B cell (primary cell): ENCODE measurements around the gene SAMD5. TPM values are rescaled to one million over a fixed set of nuclear protein-coding genes. Genes with fewer than 3 reads are reported as not detected.

Source experiments
- ATAC-seq: fragments of 200-7000 bp; cut with Tn5 transposase; one replicate; pipeline ENCODE4 v1.10.0; 2021; ENCODE audit warnings: low read depth, mild to moderate bottlenecking, moderate number of reproducible peaks, moderate library complexity
- CTCF ChIA-PET: fragments of 350-600 bp; sonication (Branson Sonifier 250); formaldehyde crosslinking; loops from one replicate; lab custom pipeline; 2021; ENCODE audit warnings: antibody characterized with exemption, inconsistent platforms; lab: Charles Lee
- POLR2A ChIA-PET: fragments of 350-600 bp; sonication (Branson Sonifier 250); formaldehyde crosslinking; loops from one replicate; lab custom pipeline; 2021; ENCODE audit warnings: antibody characterized with exemption; lab: Charles Lee
- DNase-seq: peaks from one replicate; pipeline ENCODE4 v3.0.0; 2013
- H2AFZ ChIP-seq: 2 replicates; pipeline ENCODE4 v1.6.1; 2012; ENCODE audit warnings: mild to moderate bottlenecking, low read depth, low read length; ENCODE audit not compliant: insufficient read depth, poor library complexity, severe bottlenecking
- H3K27ac ChIP-seq, 2 donors: 1 replicate in 1 of 2; 2 replicates in 1 of 2; pipeline ENCODE4 v1.5.1; 2012 to 2013; ENCODE audit warnings: low read length in 2 of 2, mild to moderate bottlenecking in 2 of 2, moderate library complexity in 1 of 2
- H3K27me3 ChIP-seq, 4 experiments: fragments of 200-600 bp in 1 of 4; sonication (generic) in 1 of 4; replicated peaks in 1 of 4; 1 replicate in 2 of 4; 2 replicates in 2 of 4; pipeline versions ENCODE4 v1.6.1 to v1.7.0; 2013 to 2016; ENCODE audit warnings: low read length in 3 of 4, mild to moderate bottlenecking in 2 of 4, mixed read lengths in 1 of 4, moderate library complexity in 1 of 4; ENCODE audit not compliant: insufficient read depth in 4 of 4, control insufficient read depth in 3 of 4; ENCODE audit errors: control extremely low read depth in 1 of 4
- H3K36me3 ChIP-seq, 2 experiments: replicated peaks in 1 of 2; 1 replicate in 1 of 2; 2 replicates in 1 of 2; pipeline versions ENCODE4 v1.6.1 to v1.7.1; 2013; ENCODE audit warnings: low read length in 1 of 2; ENCODE audit not compliant: insufficient read depth in 2 of 2, control insufficient read depth in 1 of 2; ENCODE audit errors: control extremely low read depth in 1 of 2, extremely low read depth in 1 of 2
- H3K4me1 ChIP-seq, 2 donors: fragments of 200-600 bp in 1 of 2; sonication (generic) in 1 of 2; 1 replicate in 1 of 2; 2 replicates in 1 of 2; pipeline versions ENCODE4 v1.5.1 to v1.6.1; 2013 to 2017; ENCODE audit warnings: low read length in 2 of 2; ENCODE audit not compliant: control insufficient read depth in 2 of 2, insufficient read depth in 2 of 2
- H3K4me2 ChIP-seq: replicated peaks from 2 replicates; pipeline ENCODE3; 2012; ENCODE audit warnings: mild to moderate bottlenecking, low read depth, low read length; ENCODE audit not compliant: poor library complexity, severe bottlenecking
- H3K4me3 ChIP-seq, 5 experiments: fragments of 200-600 bp in 1 of 5; sonication (generic) in 1 of 5; 1 replicate in 3 of 5; 2 replicates in 2 of 5; pipeline versions ENCODE4 v1.5.1 to v1.7.0; 2011 to 2016; ENCODE audit warnings: low read length in 4 of 5, mild to moderate bottlenecking in 4 of 5, low read depth in 2 of 5, control low read depth in 1 of 5, moderate library complexity in 1 of 5; ENCODE audit not compliant: insufficient read depth in 1 of 5; ENCODE audit errors: control extremely low read depth in 1 of 5, extremely low read depth in 1 of 5
- H3K79me2 ChIP-seq: fragments of 200-600 bp; sonication (generic); one replicate; pipeline ENCODE4 v1.6.0; 2016; ENCODE audit warnings: low read length; ENCODE audit not compliant: control insufficient read depth, insufficient read depth
- H3K9ac ChIP-seq: fragments of 200-600 bp; sonication (generic); 2 replicates; pipeline ENCODE4 v1.6.1; 2017; ENCODE audit warnings: mild to moderate bottlenecking, low read length, moderate library complexity
- H3K9me3 ChIP-seq, 3 donors: one replicate each; pipeline versions ENCODE4 v1.6.1 to v1.7.1; 2013; ENCODE audit warnings: low read length in 2 of 3; ENCODE audit not compliant: control insufficient read depth in 2 of 3, insufficient read depth in 1 of 3; ENCODE audit errors: control extremely low read depth in 1 of 3
- H4K20me1 ChIP-seq: 2 replicates; pipeline ENCODE4 v1.6.0; 2012; ENCODE audit warnings: mild to moderate bottlenecking, low read length; ENCODE audit not compliant: insufficient read depth, control insufficient read depth, poor library complexity, severe bottlenecking
- H3K27ac Mint-ChIP-seq: one replicate; pipeline ENCODE4 v1.8.0; 2021; ENCODE audit warnings: mixed read lengths
- H3K27me3 Mint-ChIP-seq: one replicate; pipeline ENCODE4 v1.8.0; 2021; ENCODE audit warnings: mixed read lengths
- H3K4me1 Mint-ChIP-seq: one replicate; pipeline ENCODE4 v1.8.0; 2021; ENCODE audit warnings: mixed read lengths
- H3K4me3 Mint-ChIP-seq: one replicate; pipeline ENCODE4 v1.8.0; 2021; ENCODE audit warnings: mixed read lengths
- H3K9me3 Mint-ChIP-seq: one replicate; pipeline ENCODE4 v1.8.0; 2022; ENCODE audit warnings: mixed read lengths; ENCODE audit not compliant: insufficient read depth
- EZH2 ChIP-seq: IDR thresholded peaks from 2 replicates; pipeline ENCODE4 v1.6.1; 2012; ENCODE audit warnings: borderline replicate concordance, low read depth, mild to moderate bottlenecking, moderate library complexity, low read length; ENCODE audit not compliant: insufficient read depth, poor library complexity, severe bottlenecking
- WGBS: methylation state at CpG from one replicate; pipeline ENCODE4 v1.1.5; 2013; ENCODE audit warnings: missing lambda C conversion rate; ENCODE audit not compliant: insufficient coverage; 5-methylcytosine and 5-hydroxymethylcytosine counted together
- intact Hi-C: fragments of 100-400 bp; cut with micrococcal nuclease; formaldehyde crosslinking; loops from one replicate; pipeline ENCODE4 v1.10.0; 2022
- polyA plus RNA-seq: library from polyadenylated mRNA; depleted of rRNA; stranded (reverse); fragments of >200 nt; gene quantifications from 2 replicates; pipeline ENCODE4 v1.2.3, GENCODE V29; 2012
- total RNA-seq, 2 donors: library from RNA; stranded (reverse); fragments of 120-200 nt in 1 of 2; gene quantifications; 1 replicate in 1 of 2; 2 replicates in 1 of 2; pipeline versions ENCODE4 v1.2.3 to v1.2.4, GENCODE V29; 2013 to 2022
- TF ChIP-seq, protein P1 (sequence below): fragments of 200-600 bp; IDR thresholded peaks from one replicate; pipeline ENCODE4 v1.8.0; 2022; ENCODE audit warnings: antibody characterized with exemption, mild to moderate bottlenecking

SAMD5 gene
- total and polyA plus RNA-seq, 2 donors (not counting 1 experiment from before 2014, with no cell fraction given) = not detected

- ChIA-PET POLR2A (no interaction called here), CTCF (no interaction called here)
- no peaks in the 10 kb centered on the region for H3K4me1 Mint-ChIP-seq
- H3K9me3 ChIP-seq = no peaks in the 10 kb centered on the region
- ATAC-seq (no peak), DNase-seq (no peak)
- no peak overlapping the region for H3K4me3 Mint-ChIP-seq
- no peaks in the 10 kb centered on the region for H3K27me3 ChIP-seq
- no peak overlapping the region for H3K27ac Mint-ChIP-seq
- no peak overlapping the region for H3K4me2 ChIP-seq
- no peak overlapping the region for H3K4me3 ChIP-seq
- H2AFZ ChIP-seq = no peak overlapping the region
- H3K9me3 Mint-ChIP-seq = no peaks in the 10 kb centered on the region
- no peaks in the 10 kb centered on the region for H3K36me3 ChIP-seq
- no peak overlapping the region for H3K27ac ChIP-seq
- H3K79me2 ChIP-seq = no peaks in the 10 kb centered on the region
- no peaks in the 10 kb centered on the region for H3K4me1 ChIP-seq
- WGBS = 92% methylated on average over 5 of the region's 7 CpGs
- no peaks in the 10 kb centered on the region for H4K20me1 ChIP-seq
- TF ChIP-seq, protein P1, sequence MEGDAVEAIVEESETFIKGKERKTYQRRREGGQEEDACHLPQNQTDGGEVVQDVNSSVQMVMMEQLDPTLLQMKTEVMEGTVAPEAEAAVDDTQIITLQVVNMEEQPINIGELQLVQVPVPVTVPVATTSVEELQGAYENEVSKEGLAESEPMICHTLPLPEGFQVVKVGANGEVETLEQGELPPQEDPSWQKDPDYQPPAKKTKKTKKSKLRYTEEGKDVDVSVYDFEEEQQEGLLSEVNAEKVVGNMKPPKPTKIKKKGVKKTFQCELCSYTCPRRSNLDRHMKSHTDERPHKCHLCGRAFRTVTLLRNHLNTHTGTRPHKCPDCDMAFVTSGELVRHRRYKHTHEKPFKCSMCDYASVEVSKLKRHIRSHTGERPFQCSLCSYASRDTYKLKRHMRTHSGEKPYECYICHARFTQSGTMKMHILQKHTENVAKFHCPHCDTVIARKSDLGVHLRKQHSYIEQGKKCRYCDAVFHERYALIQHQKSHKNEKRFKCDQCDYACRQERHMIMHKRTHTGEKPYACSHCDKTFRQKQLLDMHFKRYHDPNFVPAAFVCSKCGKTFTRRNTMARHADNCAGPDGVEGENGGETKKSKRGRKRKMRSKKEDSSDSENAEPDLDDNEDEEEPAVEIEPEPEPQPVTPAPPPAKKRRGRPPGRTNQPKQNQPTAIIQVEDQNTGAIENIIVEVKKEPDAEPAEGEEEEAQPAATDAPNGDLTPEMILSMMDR = no peak
- TF ChIP-seq EZH2 = no peak
- intact Hi-C loops = no loop called here
- no peaks in the 10 kb centered on the region for H3K27me3 Mint-ChIP-seq
- no peak overlapping the region for H3K9ac ChIP-seq
Observed at GRCh38 chr6:147559006-147559405, 50.5 kb downstream of the SAMD5 start.

DNA sequence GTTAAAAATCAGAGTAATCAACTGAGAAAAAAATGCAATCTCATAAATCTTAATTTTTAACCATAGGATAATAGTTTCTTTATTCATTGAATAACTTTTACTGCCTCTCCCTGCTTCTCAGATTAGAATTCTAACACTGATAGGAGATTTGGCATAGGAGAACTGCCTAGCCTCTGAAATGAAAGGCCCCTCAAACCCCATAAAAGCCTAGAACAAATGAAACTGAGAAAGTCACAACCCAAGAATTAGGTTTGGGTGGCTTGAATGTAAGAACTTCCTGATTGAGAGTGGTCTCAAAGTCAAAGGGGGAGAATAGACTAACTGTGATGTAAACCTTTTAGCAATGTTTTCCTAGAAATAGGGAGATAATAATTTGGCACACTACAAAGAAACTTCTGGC, 52.2 kb downstream of the SAMD5 start:
- no peak overlapping the region for H2AFZ ChIP-seq
- no peaks in the 10 kb centered on the region for H3K27me3 ChIP-seq
- H3K79me2 ChIP-seq = no peaks in the 10 kb centered on the region
- Mint-ChIP-seq H3K9me3 (no peaks in the 10 kb centered on the region), H3K4me1 (no peaks in the 10 kb centered on the region), H3K27ac (no peak overlapping the region), H3K4me3 (no peak overlapping the region), H3K27me3 (no peaks in the 10 kb centered on the region)
- TF ChIP-seq EZH2 = no peak
- TF ChIP-seq, protein P1 = no peak
- H3K9ac ChIP-seq = no peak overlapping the region
- H3K9me3 ChIP-seq = no peaks in the 10 kb centered on the region
- CTCF ChIA-PET = no interaction called here
- POLR2A ChIA-PET = no interaction called here
- H3K4me2 ChIP-seq = no peak overlapping the region
- no peak overlapping the region for H3K27ac ChIP-seq
- no peaks in the 10 kb centered on the region for H3K4me1 ChIP-seq
- H4K20me1 ChIP-seq = no peaks in the 10 kb centered on the region
- H3K36me3 ChIP-seq = no peaks in the 10 kb centered on the region
- intact Hi-C loops = no loop called here
- DNase-seq (no peak), ATAC-seq (no peak)
- no peak overlapping the region for H3K4me3 ChIP-seq
